Activated T-helper 1 cell treated with anti-CD3 and anti-CD28 coated beads, Interleukin-2, amount 50 U/mL, for 16 hours (primary cell): ENCODE data around the gene REEP6.

Source experiments
- DNase-seq, 2 donors: peaks; one replicate each; pipeline ENCODE4 v3.0.0-alpha.2; 2020; ENCODE audit warnings: low read depth in 1 of 2, low spot score in 1 of 2

The REEP6 gene

DNA sequence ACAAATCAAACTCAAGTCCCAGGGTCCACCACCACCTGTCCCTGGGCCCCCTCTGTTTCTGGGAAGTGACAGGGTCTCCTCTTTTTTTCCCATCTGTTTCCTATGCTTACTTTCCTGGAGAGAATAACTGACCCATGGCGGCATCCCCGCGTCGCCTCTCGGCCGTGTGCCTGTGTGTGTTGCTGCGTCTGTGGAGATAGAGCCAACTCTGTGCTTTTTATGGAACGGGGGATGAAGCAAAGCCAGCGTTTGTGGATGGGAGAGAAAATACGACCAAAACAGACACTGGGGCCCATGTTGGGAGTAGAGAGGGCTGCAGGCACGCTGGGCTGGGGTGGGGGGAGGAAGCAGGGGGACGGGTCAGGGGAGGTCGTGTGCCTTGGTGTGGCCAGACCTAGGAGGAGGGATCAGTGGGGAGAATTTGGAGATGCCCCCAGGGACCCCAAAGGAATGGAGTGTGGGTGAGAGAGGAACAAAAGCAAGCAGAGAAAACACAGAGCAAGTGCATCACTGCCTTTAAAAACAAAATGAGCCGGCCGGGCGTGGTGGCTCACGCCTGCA is 49.5 kb downstream of the REEP6 start:
- DNase-seq = no peak
